Suprapubic skin (tissue), 4 donors: Measurements from ENCODE around the gene ZMIZ2.

Experiments
- CTCF ChIP-seq, 2 donors: fragments of 200-600 bp in 1 of 2; fragments of 450-650 bp in 1 of 2; sonication (generic) in 1 of 2; IDR thresholded peaks; one replicate each; pipeline ENCODE4 v1.5.1; 2016 to 2019; ENCODE audit warnings: antibody characterized with exemption in 2 of 2, mild to moderate bottlenecking in 1 of 2, moderate library complexity in 1 of 2
- EP300 ChIP-seq: sonication (generic); formaldehyde crosslinking; IDR thresholded peaks from one replicate; pipeline ENCODE4 v1.6.1; 2017; ENCODE audit warnings: antibody characterized with exemption
- POLR2A ChIP-seq, 2 donors: fragments of 450-650 bp; IDR thresholded peaks; one replicate each; pipeline ENCODE4 v1.6.1; 2017; ENCODE audit warnings: antibody characterized with exemption in 2 of 2, mild to moderate bottlenecking in 2 of 2, moderate library complexity in 2 of 2
- POLR2AphosphoS5 ChIP-seq, 3 donors: sonication (generic); formaldehyde crosslinking; IDR thresholded peaks; one replicate each; pipeline ENCODE4 v1.6.1; 2017; ENCODE audit warnings: antibody characterized with exemption in 3 of 3

DNA sequence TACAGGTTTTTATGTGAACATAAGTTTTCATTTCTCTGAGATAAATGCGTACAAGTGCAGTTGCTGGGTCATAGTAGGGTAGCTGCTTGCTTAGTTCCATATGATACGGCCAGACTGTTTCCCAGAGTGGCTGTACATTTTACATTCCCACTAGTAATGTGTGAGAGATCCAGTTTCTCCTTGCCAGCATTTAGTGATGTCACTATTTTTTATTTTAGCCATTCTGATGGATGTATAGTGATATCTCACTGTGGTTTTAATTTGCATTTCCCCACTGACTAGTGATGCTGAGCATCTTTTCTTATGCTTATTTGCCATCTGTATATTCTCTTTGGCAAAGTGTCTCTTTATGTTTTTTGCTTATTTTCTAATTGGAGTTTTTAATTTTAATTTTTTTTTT is 4.2 kb downstream of the ZMIZ2 start:
- TF ChIP-seq POLR2AphosphoS5 (IDR thresholded peaks at IDR 0.05) (no peak), CTCF (IDR thresholded peaks at IDR 0.05) (no peak), POLR2A (IDR thresholded peaks at IDR 0.05) (no peak), EP300 (no peak)
